Muscle layer of colon (tissue), 2 donors: ENCODE measurements around the gene DGKB.

Source experiments
- H3K27ac ChIP-seq: one replicate; pipeline ENCODE4 v1.7.0; 2013; ENCODE audit warnings: low read depth, mild to moderate bottlenecking, low read length, moderate library complexity
- H3K27me3 ChIP-seq, 2 donors: one replicate each; pipeline ENCODE4 v1.7.0; 2013; ENCODE audit warnings: low read length in 2 of 2, mild to moderate bottlenecking in 2 of 2; ENCODE audit not compliant: insufficient read depth in 2 of 2, control insufficient read depth in 1 of 2
- H3K36me3 ChIP-seq: one replicate; pipeline ENCODE4 v1.7.0; 2013; ENCODE audit warnings: mild to moderate bottlenecking, low read length; ENCODE audit not compliant: insufficient read depth
- H3K4me1 ChIP-seq: one replicate; pipeline ENCODE4 v1.7.0; 2013; ENCODE audit warnings: mild to moderate bottlenecking, low read length; ENCODE audit not compliant: insufficient read depth
- H3K4me3 ChIP-seq, 2 donors: one replicate each; pipeline ENCODE4 v1.7.0; 2013; ENCODE audit warnings: low read length in 2 of 2, low read depth in 1 of 2, mild to moderate bottlenecking in 1 of 2, moderate library complexity in 1 of 2
- H3K9ac ChIP-seq: one replicate; pipeline ENCODE4 v1.7.0; 2013; ENCODE audit warnings: low read length
- H3K9me3 ChIP-seq: one replicate; pipeline ENCODE4 v1.7.0; 2013; ENCODE audit warnings: mild to moderate bottlenecking, low read length
- donor health status: abdominal sarcoma.
- donor health status: Adenocarcinoma of cecum.

Gene DGKB

DNA sequence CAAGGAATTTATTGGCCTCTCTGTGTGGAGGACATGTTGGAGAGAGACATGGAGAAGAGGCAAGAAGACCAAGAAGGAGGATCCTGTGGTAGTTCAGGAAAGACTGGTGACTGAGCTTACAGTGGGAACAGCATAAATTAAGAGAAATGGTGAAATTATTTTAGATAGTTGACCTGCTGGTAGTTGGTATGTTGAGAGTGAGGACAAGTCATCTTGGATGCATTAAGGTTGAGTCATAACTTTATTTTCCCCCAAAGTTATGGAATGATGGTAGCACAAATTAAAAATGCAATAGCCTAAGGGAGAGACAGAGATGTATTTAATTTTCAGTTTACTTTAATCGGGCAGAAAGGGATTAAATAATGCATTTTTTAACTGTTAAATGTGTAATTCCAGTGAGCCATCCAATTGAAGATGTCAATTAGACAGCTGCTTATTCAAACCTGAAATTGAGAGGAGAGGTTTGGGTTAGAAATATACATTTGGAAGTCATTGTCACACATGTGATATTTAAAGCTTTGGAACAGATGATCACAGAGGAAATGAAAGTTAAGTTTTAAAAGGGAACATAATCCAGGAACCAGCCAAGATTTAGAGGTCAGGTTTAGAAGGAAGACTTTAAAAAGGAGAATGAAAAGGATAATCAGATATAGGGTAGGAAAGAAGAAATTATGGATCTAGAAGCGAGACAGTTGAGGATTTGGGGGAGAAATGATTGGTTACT lies 80.6 kb downstream of the DGKB start:
- no peak overlapping the region for H3K9ac ChIP-seq
- H3K4me3 ChIP-seq = no peak overlapping the region

GRCh38 chr7:14818871-14819270 lies 83.7 kb downstream of the DGKB start:
- H3K27ac ChIP-seq = no peak overlapping the region
- no peaks in the 10 kb centered on the region for H3K4me1 ChIP-seq
- no peaks in the 10 kb centered on the region for H3K27me3 ChIP-seq
- no peaks in the 10 kb centered on the region for H3K9me3 ChIP-seq
- H3K4me3 ChIP-seq = no peak overlapping the region
- H3K36me3 ChIP-seq = no peaks in the 10 kb centered on the region
- H3K9ac ChIP-seq = no peak overlapping the region

More for the DNA sequence above, 80.6 kb downstream of the DGKB start:
- Histone ChIP-seq H3K36me3 (no peaks in the 10 kb centered on the region), H3K9me3 (no peaks in the 10 kb centered on the region), H3K4me1 (peaks cover 4% of the 10 kb centered on the region), H3K27me3 (no peaks in the 10 kb centered on the region), H3K27ac (no peak overlapping the region)

DNA sequence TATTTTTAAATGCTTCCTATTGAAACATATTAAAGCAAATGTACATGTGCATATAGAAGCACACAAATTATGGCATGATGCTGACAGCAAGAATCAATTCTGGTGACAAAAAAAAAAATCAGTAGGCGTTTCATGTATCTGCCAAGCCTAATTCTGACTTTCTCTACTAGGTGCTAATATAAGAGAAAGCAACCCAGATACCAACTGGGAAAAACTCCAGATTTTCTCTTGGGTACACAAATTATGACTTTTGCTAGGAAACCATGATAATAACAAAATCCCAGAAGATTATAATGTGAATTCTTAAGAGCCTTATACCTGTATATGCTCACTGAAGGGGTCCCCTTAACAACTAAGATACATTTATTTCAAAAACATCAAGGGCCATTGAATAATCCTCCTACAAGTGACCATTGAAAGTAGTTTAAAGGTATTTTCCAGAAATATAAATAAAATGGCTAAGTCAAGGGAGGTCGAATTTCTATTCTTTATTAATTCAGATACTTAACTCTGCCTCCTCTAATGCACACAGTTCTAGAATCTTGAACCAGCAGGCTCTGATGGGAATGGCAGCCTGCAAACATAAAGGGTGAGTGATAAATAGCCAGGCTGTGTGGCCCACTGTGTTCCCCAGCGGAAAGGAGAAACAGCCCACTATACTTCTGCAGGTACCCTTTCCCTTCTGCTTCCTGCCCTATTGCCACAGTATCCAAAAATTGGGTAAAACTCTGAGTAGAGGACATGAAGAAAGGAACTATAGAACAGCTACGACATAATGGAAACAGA lies 84.5 kb downstream of the DGKB start:
- Histone ChIP-seq H3K27ac (no peak overlapping the region), H3K36me3 (no peaks in the 10 kb centered on the region), H3K4me3 (no peak overlapping the region), H3K9ac (no peak overlapping the region), H3K27me3 (no peaks in the 10 kb centered on the region), H3K9me3 (no peaks in the 10 kb centered on the region), H3K4me1 (no peaks in the 10 kb centered on the region)

- Histone ChIP-seq H3K27me3 (no peaks in the 10 kb centered on the region), H3K27ac (no peak overlapping the region), H3K4me1 (no peaks in the 10 kb centered on the region), H3K36me3 (no peaks in the 10 kb centered on the region), H3K9me3 (no peaks in the 10 kb centered on the region), H3K4me3 (no peak overlapping the region), H3K9ac (no peak overlapping the region)
Observed at GRCh38 chr7:14807507-14807906, 95.0 kb downstream of the DGKB start.

DNA sequence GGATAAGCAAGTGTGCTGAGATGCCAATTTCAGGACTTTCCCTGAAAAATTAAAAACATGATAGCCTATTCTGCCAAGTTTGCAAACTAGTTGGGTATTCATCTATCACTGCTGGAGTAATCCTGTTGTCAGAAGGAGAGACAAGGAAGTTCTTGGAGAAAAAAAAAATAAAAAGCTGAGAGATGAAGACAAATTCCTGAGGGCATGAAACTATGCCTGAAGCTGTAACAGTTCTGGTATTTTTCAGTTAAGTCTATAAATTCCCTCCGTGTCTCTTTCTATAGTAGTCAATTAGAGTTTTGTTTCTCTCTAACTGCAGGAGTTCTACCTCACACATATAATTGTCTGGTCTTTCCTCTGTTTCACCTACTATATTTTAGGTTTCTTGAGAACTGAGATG lies 95.7 kb downstream of the DGKB start:
- Histone ChIP-seq H3K27me3 (no peaks in the 10 kb centered on the region), H3K4me1 (no peaks in the 10 kb centered on the region), H3K9ac (no peak overlapping the region), H3K36me3 (no peaks in the 10 kb centered on the region), H3K9me3 (no peaks in the 10 kb centered on the region), H3K27ac (no peak overlapping the region), H3K4me3 (no peak overlapping the region)

- H3K4me1 ChIP-seq = no peaks in the 10 kb centered on the region
- no peaks in the 10 kb centered on the region for H3K36me3 ChIP-seq
- no peak overlapping the region for H3K4me3 ChIP-seq
- H3K27ac ChIP-seq = no peak overlapping the region
- no peaks in the 10 kb centered on the region for H3K9me3 ChIP-seq
- no peaks in the 10 kb centered on the region for H3K27me3 ChIP-seq
- H3K9ac ChIP-seq = no peak overlapping the region
Observed at GRCh38 chr7:14805105-14805719, 97.3 kb downstream of the DGKB start.

- no peak overlapping the region for H3K4me3 ChIP-seq
- no peak overlapping the region for H3K9ac ChIP-seq
- H3K9me3 ChIP-seq = no peaks in the 10 kb centered on the region
- no peaks in the 10 kb centered on the region for H3K4me1 ChIP-seq
- H3K27me3 ChIP-seq = no peaks in the 10 kb centered on the region
- H3K27ac ChIP-seq = no peak overlapping the region
- H3K36me3 ChIP-seq = no peaks in the 10 kb centered on the region
Observed at GRCh38 chr7:14800664-14801063, 101.9 kb downstream of the DGKB start.

DNA sequence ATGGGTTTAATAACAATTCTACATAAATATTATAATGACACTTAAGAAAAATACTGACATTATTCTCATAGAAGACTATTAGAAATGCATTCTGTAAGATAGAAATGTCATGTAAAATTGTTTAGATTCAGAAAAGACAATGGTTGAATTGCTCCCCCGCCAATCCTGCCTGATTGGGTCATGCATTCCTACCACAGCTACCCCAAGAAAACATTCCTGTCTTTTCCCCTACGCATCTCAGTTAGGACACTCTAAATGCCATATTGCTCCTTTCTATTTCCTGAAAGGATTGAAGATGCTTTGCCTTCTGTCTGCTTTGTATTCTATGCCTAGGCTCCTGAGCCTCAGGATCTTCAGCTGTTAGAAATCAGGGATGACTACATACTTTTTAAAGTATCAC lies 109.4 kb downstream of the DGKB start:
- Histone ChIP-seq H3K4me3 (no peak overlapping the region), H3K4me1 (no peaks in the 10 kb centered on the region), H3K9me3 (no peaks in the 10 kb centered on the region), H3K27me3 (no peaks in the 10 kb centered on the region), H3K9ac (no peak overlapping the region), H3K27ac (no peak overlapping the region), H3K36me3 (no peaks in the 10 kb centered on the region)

- Histone ChIP-seq H3K36me3 (no peaks in the 10 kb centered on the region), H3K4me1 (no peaks in the 10 kb centered on the region)
Observed at GRCh38 chr7:14787551-14787950, 115.0 kb downstream of the DGKB start.

DNA sequence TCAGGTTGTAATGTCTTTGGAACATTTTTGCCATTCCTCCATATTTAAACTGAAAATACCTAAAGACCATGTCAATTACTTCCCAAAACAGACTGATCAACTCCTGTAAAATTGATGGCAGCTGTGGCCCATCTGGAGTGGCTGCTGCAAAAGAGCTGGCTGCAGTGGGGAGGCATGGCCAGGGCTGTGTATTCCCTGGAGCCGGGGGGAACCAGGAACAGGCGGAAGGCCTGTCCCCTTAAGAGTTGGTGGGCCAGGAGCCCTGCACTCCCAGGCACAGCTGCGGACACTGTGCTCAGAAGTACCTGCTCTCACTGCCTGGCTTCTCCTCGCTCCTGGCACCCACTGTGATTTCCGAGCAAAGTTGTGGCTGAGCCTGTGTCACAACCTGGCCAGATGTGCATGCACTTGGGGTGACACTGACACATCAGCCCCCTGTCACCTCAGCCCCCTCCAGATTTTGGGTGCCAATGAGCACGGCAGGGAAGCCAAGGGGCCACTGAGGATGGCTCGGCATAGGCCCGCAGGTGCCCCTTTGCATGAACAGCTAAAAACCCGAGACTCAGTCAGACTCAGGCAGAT lies 116.1 kb downstream of the DGKB start:
- Histone ChIP-seq H3K9ac (no peak overlapping the region), H3K27ac (no peak overlapping the region), H3K4me1 (no peaks in the 10 kb centered on the region), H3K4me3 (no peak overlapping the region), H3K27me3 (no peaks in the 10 kb centered on the region), H3K9me3 (no peaks in the 10 kb centered on the region), H3K36me3 (no peaks in the 10 kb centered on the region)

More at GRCh38 chr7:14787551-14787950, 115.0 kb downstream of the DGKB start:
- H3K9ac ChIP-seq = no peak overlapping the region
- H3K27ac ChIP-seq = no peak overlapping the region
- H3K9me3 ChIP-seq = no peaks in the 10 kb centered on the region
- no peak overlapping the region for H3K4me3 ChIP-seq
- no peaks in the 10 kb centered on the region for H3K27me3 ChIP-seq

- no peaks in the 10 kb centered on the region for H3K9me3 ChIP-seq
- no peak overlapping the region for H3K9ac ChIP-seq
- H3K36me3 ChIP-seq = no peaks in the 10 kb centered on the region
- H3K27me3 ChIP-seq = no peaks in the 10 kb centered on the region
- H3K4me3 ChIP-seq = no peak overlapping the region
- no peak overlapping the region for H3K27ac ChIP-seq
- no peaks in the 10 kb centered on the region for H3K4me1 ChIP-seq
Observed at GRCh38 chr7:14777806-14778205, 124.7 kb downstream of the DGKB start.
